H54 (cell line): ENCODE measurements around the gene TMEM81.

ENCODE experiments used
- DNase-seq: peaks from one replicate; pipeline ENCODE4 v3.0.0; 2011; ENCODE audit warnings: low spot score, mixed read lengths; ENCODE audit not compliant: insufficient read length
- FAIRE-seq: peaks from 3 replicates; lab custom pipeline; 2011; peaks lifted over from hg19 to GRCh38; lab: Jason Lieb, UNC
- POLR2A ChIP-seq: IDR thresholded peaks from 2 replicates; pipeline ENCODE4 v1.6.1; 2011; ENCODE audit warnings: low read depth, mild to moderate bottlenecking, low read length

The TMEM81 gene

GRCh38 chr1:205059660-205060059, 24.6 kb downstream of the TMEM81 start:
- DNase-seq (no peak), FAIRE-seq (no peak)
- no peak for TF ChIP-seq POLR2A

DNA sequence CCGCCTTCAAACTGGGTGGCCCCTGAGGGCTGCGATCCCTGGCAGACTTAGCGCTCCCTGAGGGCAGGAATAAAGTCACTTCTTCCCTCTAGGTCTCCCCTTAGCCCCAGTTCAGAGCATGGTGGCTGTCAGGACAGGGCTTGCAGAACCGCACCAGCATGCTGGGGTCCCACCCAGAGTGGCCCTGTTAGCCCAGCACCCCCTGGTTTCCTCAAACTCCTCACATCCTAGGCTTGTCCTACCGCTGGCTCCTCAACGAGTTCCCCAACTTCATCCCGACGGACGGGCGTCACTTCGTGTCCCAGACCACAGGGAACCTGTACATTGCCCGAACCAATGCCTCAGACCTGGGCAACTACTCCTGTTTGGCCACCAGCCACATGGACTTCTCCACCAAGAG, 25.4 kb downstream of the TMEM81 start:
- no peak for DNase-seq
- no peak for TF ChIP-seq POLR2A
- no peak for FAIRE-seq

DNA sequence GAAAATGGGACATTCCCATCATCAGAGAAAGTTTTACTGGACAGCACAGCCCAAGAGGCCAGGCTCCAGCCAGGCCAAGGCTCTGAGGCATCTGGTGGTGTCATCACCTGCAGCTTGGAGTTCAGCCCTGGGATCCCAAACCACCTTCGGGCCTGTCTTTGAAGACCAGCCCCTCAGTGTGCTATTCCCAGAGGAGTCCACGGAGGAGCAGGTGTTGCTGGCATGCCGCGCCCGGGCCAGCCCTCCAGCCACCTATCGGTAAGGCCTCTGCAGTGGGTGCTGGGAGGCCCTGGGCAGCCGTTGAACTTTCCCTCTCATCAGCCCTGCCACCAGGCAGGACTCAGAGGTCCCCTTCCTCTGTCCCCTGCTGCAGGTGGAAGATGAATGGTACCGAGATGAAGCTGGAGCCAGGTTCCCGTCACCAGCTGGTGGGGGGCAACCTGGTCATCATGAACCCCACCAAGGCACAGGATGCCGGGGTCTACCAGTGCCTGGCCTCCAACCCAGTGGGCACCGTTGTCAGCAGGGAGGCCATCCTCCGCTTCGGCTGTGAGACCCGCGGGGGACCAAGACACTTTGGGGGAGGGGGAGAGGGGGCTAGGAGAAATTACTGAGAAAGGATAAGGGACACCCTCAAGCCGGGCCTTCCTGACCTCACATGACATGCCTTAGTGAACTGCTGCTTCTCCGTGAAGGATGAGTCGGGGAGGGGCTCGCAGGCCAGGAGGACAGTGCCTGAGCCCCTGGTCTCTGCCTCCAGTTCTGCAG, 26.3 kb downstream of the TMEM81 start:
- DNase-seq (no peak), FAIRE-seq (no peak)

GRCh38 chr1:205056956-205057568, 27.2 kb downstream of the TMEM81 start:
- TF ChIP-seq POLR2A, result no peak
- FAIRE-seq (no peak), DNase-seq (no peak)

More for the DNA sequence above, 26.3 kb downstream of the TMEM81 start:
- TF ChIP-seq POLR2A, result no peak

DNA sequence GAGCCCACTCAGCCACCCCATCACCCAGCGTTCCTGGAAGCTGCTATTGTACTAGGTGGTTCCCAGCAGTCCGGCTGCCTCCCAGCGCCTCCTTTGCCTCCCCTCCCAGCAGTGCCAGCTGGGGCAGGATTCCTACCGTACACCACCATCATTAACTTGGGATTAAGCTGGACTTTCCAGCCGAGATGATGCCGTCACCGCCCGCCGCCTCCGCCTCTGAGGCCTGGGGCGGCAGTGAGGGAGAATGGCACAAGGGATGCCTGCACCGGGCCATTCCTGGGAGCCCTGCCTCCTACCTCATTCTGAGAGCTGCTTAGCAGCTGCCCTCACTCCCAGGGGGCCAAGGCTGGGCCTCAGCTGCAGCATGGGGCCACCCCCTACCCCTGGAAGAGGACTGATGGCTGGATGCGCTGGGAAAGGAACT, 28.1 kb downstream of the TMEM81 start:
- FAIRE-seq (no peak), DNase-seq (no peak)
- TF ChIP-seq POLR2A, result no peak

DNA sequence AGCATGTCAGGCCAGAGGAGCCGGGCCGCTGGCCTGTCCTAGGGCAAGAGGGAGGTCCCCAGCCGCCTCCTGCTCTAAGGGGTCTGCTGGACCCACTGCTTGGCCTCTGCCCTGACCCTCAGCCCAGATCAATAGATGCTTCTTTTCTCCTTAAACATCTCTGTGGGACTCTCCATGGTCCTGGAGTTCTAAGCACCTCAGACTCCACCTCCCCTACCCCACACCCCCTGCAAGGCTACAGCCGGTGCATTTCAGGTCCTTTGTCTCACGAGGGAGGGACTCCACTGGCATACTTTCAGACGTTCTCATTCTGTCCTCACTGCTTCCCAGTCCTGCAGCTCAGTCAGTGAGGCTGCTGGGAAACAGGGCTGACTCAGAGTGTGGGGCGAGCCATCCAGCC, 30.2 kb downstream of the TMEM81 start:
- no peak for TF ChIP-seq POLR2A
- FAIRE-seq, result no peak
- DNase-seq, result no peak

DNA sequence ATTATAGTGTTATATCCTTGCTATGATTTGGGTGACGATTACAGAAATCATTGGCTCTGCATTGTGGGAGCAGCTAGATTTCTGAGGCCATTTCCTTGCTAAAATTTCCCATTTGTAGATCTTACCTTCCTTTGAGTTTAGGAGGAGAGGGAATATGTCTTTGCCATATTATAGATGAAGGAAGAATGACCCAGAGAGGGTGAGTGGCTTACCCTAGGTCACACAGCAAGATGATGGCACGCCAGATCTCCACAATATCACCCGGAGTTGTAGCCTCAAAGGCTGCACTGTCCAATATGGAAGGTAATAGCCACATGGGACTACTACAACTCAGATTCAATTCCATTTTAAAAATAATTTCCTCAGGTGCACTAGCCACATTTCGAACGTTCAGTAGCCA, 31.0 kb downstream of the TMEM81 start:
- DNase-seq (no peak), FAIRE-seq (no peak)
- no peak for TF ChIP-seq POLR2A

- no peak for TF ChIP-seq POLR2A
- FAIRE-seq (no peak), DNase-seq (no peak)
These were observed 31.6 kb downstream of the TMEM81 start for GRCh38 chr1:205052690-205053089.

- DNase-seq (no peak), FAIRE-seq (no peak)
- TF ChIP-seq POLR2A, result no peak
These were observed 34.8 kb downstream of the TMEM81 start for GRCh38 chr1:205049479-205049878.

GRCh38 chr1:205048382-205048781, 35.9 kb downstream of the TMEM81 start:
- DNase-seq (no peak), FAIRE-seq (no peak)
- TF ChIP-seq POLR2A, result no peak

GRCh38 chr1:205047764-205048231, 36.5 kb downstream of the TMEM81 start:
- DNase-seq (no peak), FAIRE-seq (no peak)
- TF ChIP-seq POLR2A, result no peak

GRCh38 chr1:205046870-205047269, 37.4 kb downstream of the TMEM81 start:
- FAIRE-seq, result no peak
- no peak for TF ChIP-seq POLR2A

DNA sequence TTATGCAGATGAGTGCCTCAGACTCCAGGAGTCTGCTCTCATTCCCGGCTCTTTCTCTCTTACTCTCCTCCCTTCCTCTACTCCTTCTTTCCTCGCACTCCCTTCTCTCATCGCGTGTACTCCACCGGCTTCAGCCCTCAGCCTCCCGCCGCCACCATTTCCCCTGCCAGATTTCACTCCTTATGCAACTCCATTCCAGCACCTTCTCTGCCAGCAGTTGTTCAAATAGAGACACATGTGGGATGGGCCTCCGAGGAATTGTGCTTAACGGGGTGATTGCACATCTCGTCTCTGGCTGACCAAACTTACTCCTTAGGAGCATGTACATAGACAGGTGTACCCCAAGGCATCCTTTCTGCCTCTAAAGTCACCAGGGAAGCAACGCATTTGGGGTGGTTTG, 39.1 kb downstream of the TMEM81 start:
- no peak for TF ChIP-seq POLR2A
- DNase-seq, result no peak
- FAIRE-seq, result no peak

More at GRCh38 chr1:205046870-205047269, 37.4 kb downstream of the TMEM81 start:
- DNase-seq, result no peak

DNA sequence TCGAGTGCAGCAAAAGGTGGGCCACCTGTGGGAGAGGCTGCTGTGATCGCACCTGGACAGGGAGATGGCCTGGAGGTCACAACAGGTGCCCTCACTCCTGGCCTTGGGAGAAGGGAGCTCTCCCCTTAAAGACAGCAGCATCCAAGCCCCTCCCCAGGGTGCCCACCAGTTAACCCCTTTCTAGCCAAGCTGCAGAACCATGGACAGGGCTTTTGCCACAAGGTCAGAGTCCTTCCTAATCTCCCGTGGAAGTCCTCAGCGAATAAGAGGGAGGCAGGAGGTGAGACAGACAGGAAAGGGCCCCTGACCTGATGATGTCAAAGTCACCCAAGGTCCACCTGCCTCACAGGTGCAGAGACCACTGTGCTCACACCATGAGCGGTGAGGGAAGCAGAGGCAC, 39.5 kb downstream of the TMEM81 start:
- no peak for FAIRE-seq
- TF ChIP-seq POLR2A, result no peak
- DNase-seq, result no peak

DNA sequence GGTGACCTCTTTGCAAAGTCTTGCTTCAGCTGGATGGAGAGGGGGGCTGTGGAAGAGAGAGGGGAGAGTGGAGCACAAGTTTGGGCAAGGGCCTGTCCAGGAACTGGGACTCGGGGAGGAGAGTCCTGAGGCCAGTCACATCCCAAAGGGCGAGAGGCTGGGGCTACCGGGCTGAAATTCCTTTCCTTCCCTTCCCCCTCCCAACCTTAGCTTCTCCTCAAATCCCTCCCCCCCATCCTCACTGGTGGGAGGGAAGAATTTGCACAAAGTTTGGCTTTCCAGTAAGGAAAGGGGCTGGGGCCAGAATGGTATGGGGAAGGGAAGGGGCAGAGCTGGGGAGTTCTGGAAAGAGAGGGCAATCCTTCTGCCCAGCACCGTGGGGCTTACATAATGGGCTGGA, 40.4 kb downstream of the TMEM81 start:
- no peak for TF ChIP-seq POLR2A
- no peak for FAIRE-seq
- DNase-seq, result no peak
